Liver (tissue), 3 donors: Measurements from ENCODE around the gene AKR1B1.

Experiments used
- HNF4G ChIP-seq: IDR thresholded peaks from 2 replicates; pipeline ENCODE4 v1.6.1; 2016; ENCODE audit warnings: antibody characterized with exemption
- JUND ChIP-seq, 2 donors: IDR thresholded peaks; 2 replicates each; pipeline ENCODE4 v1.6.1; 2016; ENCODE audit warnings: antibody characterized with exemption in 2 of 2
- SP1 ChIP-seq: IDR thresholded peaks from 2 replicates; pipeline ENCODE4 v1.6.1; 2018; ENCODE audit warnings: antibody characterized with exemption, mild to moderate bottlenecking
- TAF1 ChIP-seq: conservative IDR thresholded peaks from 2 replicates; pipeline ENCODE4 v1.6.1; 2016; ENCODE audit warnings: antibody characterized with exemption, mild to moderate bottlenecking
- YY1 ChIP-seq: IDR thresholded peaks from 2 replicates; pipeline ENCODE4 v1.6.1; 2016; ENCODE audit warnings: antibody characterized with exemption, mild to moderate bottlenecking
- TF ChIP-seq, protein P1 (sequence below): fragments of 150-350 bp; IDR thresholded peaks from 2 replicates; pipeline ENCODE4 v1.5.1; 2017; ENCODE audit warnings: improper control_type of control experiment, low read depth, low read length; ENCODE audit not compliant: missing input control
- TF ChIP-seq, protein P2 (sequence below): IDR thresholded peaks from 2 replicates; pipeline ENCODE4 v1.6.1; 2016; ENCODE audit warnings: antibody characterized with exemption
- donor health status: healthy.
- donor health status: healthy.

DNA sequence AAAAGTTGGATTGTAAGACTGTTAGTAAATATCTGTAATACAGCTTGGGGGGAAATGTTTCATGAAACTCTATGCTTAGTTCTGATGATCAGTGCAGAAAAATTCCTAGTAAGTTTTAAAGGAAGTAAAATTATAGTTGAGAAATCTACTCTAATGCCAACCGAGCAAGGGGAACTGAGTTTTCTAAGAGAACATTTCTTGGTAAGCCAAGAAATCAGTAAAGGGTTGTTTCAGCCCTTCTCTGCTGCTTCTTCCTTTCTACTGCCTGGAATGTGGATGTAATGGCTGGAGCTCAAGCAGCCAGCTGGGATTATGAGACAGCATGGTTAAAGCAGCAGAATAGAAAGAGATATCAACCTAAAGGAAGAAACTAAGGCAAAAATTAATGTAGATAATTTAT lies 15.9 kb upstream of the AKR1B1 start:
- TF ChIP-seq, protein P1, sequence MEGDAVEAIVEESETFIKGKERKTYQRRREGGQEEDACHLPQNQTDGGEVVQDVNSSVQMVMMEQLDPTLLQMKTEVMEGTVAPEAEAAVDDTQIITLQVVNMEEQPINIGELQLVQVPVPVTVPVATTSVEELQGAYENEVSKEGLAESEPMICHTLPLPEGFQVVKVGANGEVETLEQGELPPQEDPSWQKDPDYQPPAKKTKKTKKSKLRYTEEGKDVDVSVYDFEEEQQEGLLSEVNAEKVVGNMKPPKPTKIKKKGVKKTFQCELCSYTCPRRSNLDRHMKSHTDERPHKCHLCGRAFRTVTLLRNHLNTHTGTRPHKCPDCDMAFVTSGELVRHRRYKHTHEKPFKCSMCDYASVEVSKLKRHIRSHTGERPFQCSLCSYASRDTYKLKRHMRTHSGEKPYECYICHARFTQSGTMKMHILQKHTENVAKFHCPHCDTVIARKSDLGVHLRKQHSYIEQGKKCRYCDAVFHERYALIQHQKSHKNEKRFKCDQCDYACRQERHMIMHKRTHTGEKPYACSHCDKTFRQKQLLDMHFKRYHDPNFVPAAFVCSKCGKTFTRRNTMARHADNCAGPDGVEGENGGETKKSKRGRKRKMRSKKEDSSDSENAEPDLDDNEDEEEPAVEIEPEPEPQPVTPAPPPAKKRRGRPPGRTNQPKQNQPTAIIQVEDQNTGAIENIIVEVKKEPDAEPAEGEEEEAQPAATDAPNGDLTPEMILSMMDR: no peak
- TF ChIP-seq YY1 (no peak), JUND (IDR thresholded peaks at IDR 0.05) (no peak), SP1 (no peak), TAF1 (no peak), HNF4G (no peak)
- TF ChIP-seq, protein P2, sequence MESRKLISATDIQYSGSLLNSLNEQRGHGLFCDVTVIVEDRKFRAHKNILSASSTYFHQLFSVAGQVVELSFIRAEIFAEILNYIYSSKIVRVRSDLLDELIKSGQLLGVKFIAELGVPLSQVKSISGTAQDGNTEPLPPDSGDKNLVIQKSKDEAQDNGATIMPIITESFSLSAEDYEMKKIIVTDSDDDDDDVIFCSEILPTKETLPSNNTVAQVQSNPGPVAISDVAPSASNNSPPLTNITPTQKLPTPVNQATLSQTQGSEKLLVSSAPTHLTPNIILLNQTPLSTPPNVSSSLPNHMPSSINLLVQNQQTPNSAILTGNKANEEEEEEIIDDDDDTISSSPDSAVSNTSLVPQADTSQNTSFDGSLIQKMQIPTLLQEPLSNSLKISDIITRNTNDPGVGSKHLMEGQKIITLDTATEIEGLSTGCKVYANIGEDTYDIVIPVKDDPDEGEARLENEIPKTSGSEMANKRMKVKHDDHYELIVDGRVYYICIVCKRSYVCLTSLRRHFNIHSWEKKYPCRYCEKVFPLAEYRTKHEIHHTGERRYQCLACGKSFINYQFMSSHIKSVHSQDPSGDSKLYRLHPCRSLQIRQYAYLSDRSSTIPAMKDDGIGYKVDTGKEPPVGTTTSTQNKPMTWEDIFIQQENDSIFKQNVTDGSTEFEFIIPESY: no peak
